Sigmoid colon (tissue), 7 donors: ENCODE results near the gene GP1BB. TPM values are rescaled to one million over a fixed set of nuclear protein-coding genes. Genes with fewer than 3 reads are reported as not detected.

Experiments used
- DNase-seq: peaks from one replicate; pipeline ENCODE4 v3.0.0-alpha.2; 2019
- H3K27ac ChIP-seq, 4 donors: fragments of 200-600 bp; sonication (generic); one replicate each; pipeline ENCODE4 v1.5.1; 2016 to 2019; ENCODE audit warnings: mild to moderate bottlenecking in 1 of 4
- H3K27me3 ChIP-seq, 3 donors: fragments of 200-600 bp; sonication (generic); one replicate each; pipeline ENCODE4 v1.5.1; 2019; ENCODE audit warnings: mild to moderate bottlenecking in 1 of 3
- H3K36me3 ChIP-seq, 4 donors: fragments of 200-600 bp; sonication (generic); one replicate each; pipeline ENCODE4 v1.5.1; 2016 to 2019
- H3K4me1 ChIP-seq, 4 donors: fragments of 200-600 bp; sonication (generic); one replicate each; pipeline ENCODE4 v1.5.1; 2017 to 2019
- H3K4me3 ChIP-seq, 4 donors: fragments of 200-600 bp; sonication (generic); one replicate each; pipeline ENCODE4 v1.5.1; 2017 to 2019; ENCODE audit warnings: mild to moderate bottlenecking in 2 of 4, moderate library complexity in 1 of 4
- H3K9me3 ChIP-seq, 4 donors: fragments of 200-600 bp in 3 of 4; sonication (generic) in 3 of 4; one replicate each; pipeline versions ENCODE4 v1.5.1 to v1.6.1; 2013 to 2019
- CTCF ChIP-seq, 4 experiments: fragments of 450-650 bp in 3 of 4; fragments of 200-600 bp in 1 of 4; IDR thresholded peaks; one replicate each; pipeline ENCODE4 v1.5.1; 2016 to 2019; ENCODE audit warnings: antibody characterized with exemption in 4 of 4, mild to moderate bottlenecking in 3 of 4, moderate library complexity in 2 of 4
- EP300 ChIP-seq, 4 donors: sonication (generic); formaldehyde crosslinking; IDR thresholded peaks; one replicate each; pipeline ENCODE4 v1.6.1; 2017; ENCODE audit warnings: antibody characterized with exemption in 4 of 4
- POLR2A ChIP-seq, 2 donors: fragments of 450-650 bp; IDR thresholded peaks; one replicate each; pipeline ENCODE4 v1.6.1; 2016; ENCODE audit warnings: antibody characterized with exemption in 2 of 2, mild to moderate bottlenecking in 2 of 2, moderate library complexity in 2 of 2
- POLR2AphosphoS5 ChIP-seq, 4 donors: sonication (generic); formaldehyde crosslinking; IDR thresholded peaks; one replicate each; pipeline ENCODE4 v1.6.1; 2017; ENCODE audit warnings: antibody characterized with exemption in 4 of 4
- WGBS, 2 donors: extraction: QIAGEN DNeasy Blood & Tissue Kit; methylation state at CpG; one replicate each; pipeline ENCODE4 v1.1.7; 2013; 5-methylcytosine and 5-hydroxymethylcytosine counted together
- intact Hi-C: fragments of 100-400 bp; cut with DNase I; formaldehyde crosslinking; loops from one replicate; pipeline ENCODE4 v1.15.1; 2023
- polyA plus RNA-seq, 3 donors: library from polyadenylated mRNA; stranded (reverse); fragments of 200-250 nt; gene quantifications; one replicate each; pipeline ENCODE4 v1.2.3, GENCODE V29; 2013
- total RNA-seq, 4 donors: library from RNA; depleted of rRNA; stranded (reverse); fragments of >200 nt; gene quantifications; one replicate each; pipeline ENCODE4 v1.1.0, GENCODE V29; 2016
- donor health status: healthy with polysubstance abuse.
- donor health status: Bipolar disorder and iron deficiency.
- donor health status: healthy.

The GP1BB gene
- total and polyA plus RNA-seq, 7 donors, result 1.1 to 2.9 (median 1.9) TPM; not detected in 2

- Histone ChIP-seq H3K27me3 (peaks cover 0 to 13% (median 8%) of the 10 kb centered on the region in 3 donors), H3K36me3 (no peaks in the 10 kb centered on the region), H3K4me1 (peaks cover 0 to 10% (median 6%) of the 10 kb centered on the region in 4 donors), H3K9me3 (no peaks in the 10 kb centered on the region), H3K4me3 (no peak overlapping the region), H3K27ac (no peak overlapping the region)
- 48 to 77% methylated on average over 5 of the region's 5 CpGs for WGBS, 2 donors
- no peak for DNase-seq
- TF ChIP-seq POLR2A (IDR thresholded peaks at IDR 0.05) (no peak), EP300 (IDR thresholded peaks at IDR 0.05) (no peak), POLR2AphosphoS5 (IDR thresholded peaks at IDR 0.05) (no peak), CTCF (IDR thresholded peaks at IDR 0.05) (no peak)
- intact Hi-C loops, result no loop called here
Observed at GRCh38 chr22:19733755-19734154, 10.4 kb downstream of the GP1BB start.

- H3K36me3 ChIP-seq, result no peaks in the 10 kb centered on the region
- no peak for TF ChIP-seq POLR2A (IDR thresholded peaks at IDR 0.05)
- TF ChIP-seq CTCF (IDR thresholded peaks at IDR 0.05), result no peak
- no peak for TF ChIP-seq EP300 (IDR thresholded peaks at IDR 0.05)
- TF ChIP-seq POLR2AphosphoS5 (IDR thresholded peaks at IDR 0.05), result no peak
- H3K4me3 ChIP-seq, result no peak overlapping the region
- no peak for DNase-seq
- H3K4me1 ChIP-seq, result peaks cover 0 to 10% (median 6%) of the 10 kb centered on the region in 4 donors
- H3K9me3 ChIP-seq, result no peaks in the 10 kb centered on the region
- H3K27ac ChIP-seq, result no peak overlapping the region
- H3K27me3 ChIP-seq, result peaks cover 0 to 16% (median 8%) of the 10 kb centered on the region in 3 donors
- intact Hi-C loops, result no loop called here
- WGBS, 2 donors, result 88 to 90% methylated on average over 7 of the region's 7 CpGs
Observed at GRCh38 chr22:19734163-19734562, 10.8 kb downstream of the GP1BB start.

GRCh38 chr22:19734837-19735382 lies 11.6 kb downstream of the GP1BB start:
- peaks cover 0 to 10% (median 6%) of the 10 kb centered on the region in 4 donors for H3K4me1 ChIP-seq
- H3K27ac ChIP-seq, result no peak overlapping the region
- H3K36me3 ChIP-seq, result no peaks in the 10 kb centered on the region
- DNase-seq, result no peak
- TF ChIP-seq POLR2AphosphoS5 (IDR thresholded peaks at IDR 0.05) (no peak), EP300 (IDR thresholded peaks at IDR 0.05) (no peak), CTCF (IDR thresholded peaks at IDR 0.05) (no peak), POLR2A (IDR thresholded peaks at IDR 0.05) (no peak)
- 71 to 84% methylated on average over 5 of the region's 5 CpGs for WGBS, 2 donors
- no peak overlapping the region for H3K4me3 ChIP-seq
- H3K27me3 ChIP-seq, result peaks cover 0 to 20% (median 8%) of the 10 kb centered on the region in 3 donors
- intact Hi-C loops, result no loop called here
- no peaks in the 10 kb centered on the region for H3K9me3 ChIP-seq

GRCh38 chr22:19735665-19736510 lies 12.5 kb downstream of the GP1BB start:
- DNase-seq, result no peak
- Histone ChIP-seq H3K27me3 (peaks cover 0 to 18% (median 6%) of the 10 kb centered on the region in 3 donors), H3K9me3 (no peaks in the 10 kb centered on the region), H3K27ac (no peak overlapping the region), H3K36me3 (no peaks in the 10 kb centered on the region), H3K4me1 (peaks cover 0 to 4% (median 2%) of the 10 kb centered on the region in 4 donors), H3K4me3 (no peak overlapping the region)
- TF ChIP-seq EP300 (IDR thresholded peaks at IDR 0.05), result no peak
- TF ChIP-seq CTCF (IDR thresholded peaks at IDR 0.05), result no peak
- no peak for TF ChIP-seq POLR2A (IDR thresholded peaks at IDR 0.05)
- no peak for TF ChIP-seq POLR2AphosphoS5 (IDR thresholded peaks at IDR 0.05)
- intact Hi-C loops, result no loop called here
- WGBS, 2 donors, result 50 to 76% methylated on average over 21 of the region's 21 CpGs
